Measurements from ENCODE around the gene LDAH. TPM values are rescaled to one million over a fixed set of nuclear protein-coding genes. Genes with fewer than 3 reads are reported as not detected.

The LDAH gene
- total RNA-seq, 1 donor from 2014 or later, result 15.6 TPM

DNA sequence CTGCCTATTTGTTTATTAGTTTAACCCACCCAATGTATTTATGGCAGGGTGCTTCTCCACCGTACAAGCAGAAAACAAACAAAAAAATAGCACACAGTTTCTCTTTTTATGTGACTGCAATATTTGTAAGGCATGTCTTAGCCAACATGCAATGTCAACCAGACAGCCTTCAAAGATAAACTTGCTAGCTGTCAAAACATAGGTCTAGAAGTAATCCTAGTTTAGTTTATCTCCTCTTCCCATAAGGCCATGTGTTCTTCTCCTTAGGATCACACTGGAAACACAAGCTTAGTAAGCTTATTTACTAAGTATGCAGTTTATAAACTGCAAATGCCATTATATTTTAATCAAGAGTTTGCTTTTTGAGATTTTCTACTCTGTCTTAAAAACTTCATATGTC lies 75.6 kb downstream of the LDAH start:
- Histone ChIP-seq H3K4me3 (no peak overlapping the region), H3K4me1 (no peaks in the 10 kb centered on the region), H3K9me3 (no peaks in the 10 kb centered on the region), H3K36me3 (no peaks in the 10 kb centered on the region), H3K27ac (no peak overlapping the region), H3K27me3 (no peaks in the 10 kb centered on the region)
- TF ChIP-seq, protein P1, sequence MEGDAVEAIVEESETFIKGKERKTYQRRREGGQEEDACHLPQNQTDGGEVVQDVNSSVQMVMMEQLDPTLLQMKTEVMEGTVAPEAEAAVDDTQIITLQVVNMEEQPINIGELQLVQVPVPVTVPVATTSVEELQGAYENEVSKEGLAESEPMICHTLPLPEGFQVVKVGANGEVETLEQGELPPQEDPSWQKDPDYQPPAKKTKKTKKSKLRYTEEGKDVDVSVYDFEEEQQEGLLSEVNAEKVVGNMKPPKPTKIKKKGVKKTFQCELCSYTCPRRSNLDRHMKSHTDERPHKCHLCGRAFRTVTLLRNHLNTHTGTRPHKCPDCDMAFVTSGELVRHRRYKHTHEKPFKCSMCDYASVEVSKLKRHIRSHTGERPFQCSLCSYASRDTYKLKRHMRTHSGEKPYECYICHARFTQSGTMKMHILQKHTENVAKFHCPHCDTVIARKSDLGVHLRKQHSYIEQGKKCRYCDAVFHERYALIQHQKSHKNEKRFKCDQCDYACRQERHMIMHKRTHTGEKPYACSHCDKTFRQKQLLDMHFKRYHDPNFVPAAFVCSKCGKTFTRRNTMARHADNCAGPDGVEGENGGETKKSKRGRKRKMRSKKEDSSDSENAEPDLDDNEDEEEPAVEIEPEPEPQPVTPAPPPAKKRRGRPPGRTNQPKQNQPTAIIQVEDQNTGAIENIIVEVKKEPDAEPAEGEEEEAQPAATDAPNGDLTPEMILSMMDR (IDR thresholded peaks at IDR 0.05), result no peak
- intact Hi-C loops (cut with DNase I), result no loop called here
- DNase-seq (ENCODE audit: low spot score in 2 of 2), result no peak

DNA sequence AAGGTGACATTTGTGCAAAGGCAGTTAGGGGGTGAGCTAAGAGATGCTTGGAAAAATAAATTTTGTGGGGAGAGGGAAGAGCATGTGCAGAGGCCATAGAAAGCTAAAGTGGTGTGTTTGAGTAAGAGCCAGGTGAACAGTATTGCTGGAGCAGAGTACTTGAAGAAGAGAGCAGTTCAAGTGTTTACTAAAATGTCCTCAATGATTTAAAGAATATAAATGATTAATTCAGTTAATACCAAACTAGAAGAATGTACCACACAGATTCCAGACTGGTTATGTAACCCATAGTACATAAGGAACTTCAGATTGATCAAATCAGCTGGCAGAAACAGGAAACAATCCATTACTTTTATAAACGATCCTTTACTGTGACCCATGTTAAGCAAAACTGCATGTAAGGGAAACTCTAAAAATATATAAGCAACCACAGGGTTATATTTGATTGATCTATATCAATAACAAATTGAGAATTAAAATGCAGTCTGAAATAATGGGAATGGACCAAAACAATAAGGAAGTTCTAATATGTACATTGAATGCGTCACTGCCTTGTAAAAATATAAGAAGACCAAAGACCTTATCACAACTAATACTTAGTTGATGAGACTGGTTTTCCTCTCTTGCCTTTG lies 76.9 kb downstream of the LDAH start:
- intact Hi-C loops (cut with DNase I), result no loop called here
- no peak overlapping the region for H3K4me3 ChIP-seq
- TF ChIP-seq, protein P1 (IDR thresholded peaks at IDR 0.05), result no peak

DNA sequence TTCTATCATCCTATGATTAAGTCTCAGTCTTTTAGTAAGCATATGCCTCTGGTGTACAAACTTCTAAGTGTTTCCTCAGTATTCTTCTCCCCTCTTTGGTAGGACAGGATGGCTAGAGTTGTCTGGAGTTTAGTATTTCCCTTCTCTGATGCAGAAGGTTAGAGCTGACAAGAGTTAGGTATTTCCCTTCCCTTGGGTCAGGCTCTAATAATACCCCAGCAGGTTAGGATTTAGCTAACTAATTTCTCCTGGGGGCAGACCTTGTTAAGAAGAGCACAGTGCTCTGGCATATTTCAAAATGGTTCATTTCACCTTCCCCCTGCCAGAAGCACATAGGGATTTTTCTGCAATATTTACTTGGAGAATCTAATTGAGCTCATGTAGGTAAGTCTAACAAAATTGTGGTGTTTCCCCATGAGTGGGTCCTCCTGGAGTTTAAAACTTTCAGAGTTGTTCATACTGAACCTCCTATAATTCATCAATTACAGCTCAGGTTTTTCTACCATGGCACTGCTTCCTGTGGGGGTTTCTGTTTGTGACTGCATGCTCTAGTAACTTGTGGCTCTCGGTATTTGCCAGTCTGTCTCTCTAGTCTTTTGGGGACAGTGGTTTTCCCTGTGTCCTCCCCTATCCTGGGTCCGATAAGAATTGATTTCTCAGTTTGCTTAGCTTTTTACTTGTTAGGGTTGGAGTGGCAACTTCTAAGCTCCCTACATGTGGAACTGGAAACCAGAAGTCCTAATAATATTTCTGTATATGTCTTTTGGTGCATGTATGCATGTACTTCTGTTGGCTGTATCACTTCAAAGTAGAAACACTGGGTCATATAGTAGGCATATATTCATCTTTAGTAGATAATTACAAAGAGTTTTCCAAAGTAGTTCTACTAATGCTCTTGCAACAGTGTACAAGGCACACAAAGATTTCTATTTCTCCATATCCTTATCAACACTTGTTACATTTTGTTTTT lies 78.2 kb downstream of the LDAH start:
- no peaks in the 10 kb centered on the region for H3K27me3 ChIP-seq
- no peaks in the 10 kb centered on the region for H3K36me3 ChIP-seq
- H3K9me3 ChIP-seq, result no peaks in the 10 kb centered on the region
- no peaks in the 10 kb centered on the region for H3K4me1 ChIP-seq
- H3K4me3 ChIP-seq, result no peak overlapping the region
- TF ChIP-seq, protein P1 (IDR thresholded peaks at IDR 0.05), result no peak
- no peak overlapping the region for H3K27ac ChIP-seq
- intact Hi-C loops (cut with DNase I), result no loop called here
- no peak for DNase-seq (ENCODE audit: low spot score in 2 of 2)

More for the DNA sequence above, 76.9 kb downstream of the LDAH start:
- H3K4me1 ChIP-seq, result no peaks in the 10 kb centered on the region
- no peaks in the 10 kb centered on the region for H3K36me3 ChIP-seq
- no peak overlapping the region for H3K27ac ChIP-seq
- DNase-seq (ENCODE audit: low spot score in 2 of 2), result no peak
- H3K9me3 ChIP-seq, result no peaks in the 10 kb centered on the region
- H3K27me3 ChIP-seq, result no peaks in the 10 kb centered on the region

DNA sequence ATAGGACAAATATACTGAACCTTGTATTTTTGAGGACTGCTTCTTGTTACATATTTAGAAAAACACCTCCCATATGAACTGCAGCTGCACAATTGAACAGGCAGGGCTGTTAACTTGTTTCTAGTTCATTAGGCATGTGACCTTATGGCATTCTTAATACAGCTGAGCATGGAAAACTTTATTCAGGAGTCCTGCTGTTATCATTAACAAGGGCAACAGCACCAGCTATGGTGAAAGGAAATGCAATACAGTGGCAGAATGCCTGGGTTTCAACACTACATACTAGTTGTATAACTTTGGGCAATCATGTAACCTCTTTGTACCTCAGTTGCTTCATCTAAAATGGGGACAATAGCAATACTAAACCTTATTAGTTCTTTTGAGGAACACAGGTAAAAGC lies 84.1 kb downstream of the LDAH start:
- H3K9me3 ChIP-seq, result no peaks in the 10 kb centered on the region
- H3K36me3 ChIP-seq, result peaks cover 2 to 4% of the 10 kb centered on the region in 2 donors
- DNase-seq (ENCODE audit: low spot score in 2 of 2), result no peak
- H3K27ac ChIP-seq, result no peak overlapping the region
- no peaks in the 10 kb centered on the region for H3K27me3 ChIP-seq
- TF ChIP-seq, protein P1 (IDR thresholded peaks at IDR 0.05), result no peak
- H3K4me1 ChIP-seq, result no peaks in the 10 kb centered on the region
- intact Hi-C loops (cut with DNase I), result no loop called here
- H3K4me3 ChIP-seq, result no peak overlapping the region

DNA sequence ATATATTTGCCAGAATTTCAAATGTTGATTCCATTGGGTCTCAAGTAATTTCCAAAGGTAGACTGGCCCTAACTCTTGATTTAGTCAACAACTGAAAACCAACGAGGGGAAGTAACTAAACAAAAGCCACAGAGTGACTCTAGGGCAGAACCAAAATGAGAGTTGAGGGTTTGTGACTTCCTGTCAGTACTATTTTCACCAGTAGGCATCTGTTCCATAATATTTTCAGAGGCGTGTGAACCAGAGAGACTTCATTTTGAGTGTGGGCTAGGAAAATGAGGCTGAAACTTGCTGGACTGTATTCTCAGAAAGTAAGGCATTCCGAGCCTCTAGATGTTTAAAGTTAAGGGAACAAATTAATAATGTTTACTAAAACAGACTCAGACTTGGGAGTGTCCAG lies 85.4 kb downstream of the LDAH start:
- H3K4me3 ChIP-seq, result no peak overlapping the region
- no peaks in the 10 kb centered on the region for H3K4me1 ChIP-seq
- intact Hi-C loops (cut with DNase I), result no loop called here
- H3K27me3 ChIP-seq, result no peaks in the 10 kb centered on the region
- H3K36me3 ChIP-seq, result peaks cover 2 to 4% of the 10 kb centered on the region in 2 donors
- DNase-seq (ENCODE audit: low spot score in 2 of 2), result no peak
- TF ChIP-seq, protein P1 (IDR thresholded peaks at IDR 0.05), result no peak
- H3K9me3 ChIP-seq, result no peaks in the 10 kb centered on the region
- H3K27ac ChIP-seq, result no peak overlapping the region
